Measurements from ENCODE around the gene PCMT1. TPM values are rescaled to one million over a fixed set of nuclear protein-coding genes. Genes with fewer than 3 reads are reported as not detected.

PCMT1 gene
- total and polyA plus RNA-seq, 9 of the 15 experiments (the other 6 are each of a cell fraction or from before 2014, with no cell fraction given), result 217 to 541 (median 327) TPM

- TF ChIP-seq, protein P1, sequence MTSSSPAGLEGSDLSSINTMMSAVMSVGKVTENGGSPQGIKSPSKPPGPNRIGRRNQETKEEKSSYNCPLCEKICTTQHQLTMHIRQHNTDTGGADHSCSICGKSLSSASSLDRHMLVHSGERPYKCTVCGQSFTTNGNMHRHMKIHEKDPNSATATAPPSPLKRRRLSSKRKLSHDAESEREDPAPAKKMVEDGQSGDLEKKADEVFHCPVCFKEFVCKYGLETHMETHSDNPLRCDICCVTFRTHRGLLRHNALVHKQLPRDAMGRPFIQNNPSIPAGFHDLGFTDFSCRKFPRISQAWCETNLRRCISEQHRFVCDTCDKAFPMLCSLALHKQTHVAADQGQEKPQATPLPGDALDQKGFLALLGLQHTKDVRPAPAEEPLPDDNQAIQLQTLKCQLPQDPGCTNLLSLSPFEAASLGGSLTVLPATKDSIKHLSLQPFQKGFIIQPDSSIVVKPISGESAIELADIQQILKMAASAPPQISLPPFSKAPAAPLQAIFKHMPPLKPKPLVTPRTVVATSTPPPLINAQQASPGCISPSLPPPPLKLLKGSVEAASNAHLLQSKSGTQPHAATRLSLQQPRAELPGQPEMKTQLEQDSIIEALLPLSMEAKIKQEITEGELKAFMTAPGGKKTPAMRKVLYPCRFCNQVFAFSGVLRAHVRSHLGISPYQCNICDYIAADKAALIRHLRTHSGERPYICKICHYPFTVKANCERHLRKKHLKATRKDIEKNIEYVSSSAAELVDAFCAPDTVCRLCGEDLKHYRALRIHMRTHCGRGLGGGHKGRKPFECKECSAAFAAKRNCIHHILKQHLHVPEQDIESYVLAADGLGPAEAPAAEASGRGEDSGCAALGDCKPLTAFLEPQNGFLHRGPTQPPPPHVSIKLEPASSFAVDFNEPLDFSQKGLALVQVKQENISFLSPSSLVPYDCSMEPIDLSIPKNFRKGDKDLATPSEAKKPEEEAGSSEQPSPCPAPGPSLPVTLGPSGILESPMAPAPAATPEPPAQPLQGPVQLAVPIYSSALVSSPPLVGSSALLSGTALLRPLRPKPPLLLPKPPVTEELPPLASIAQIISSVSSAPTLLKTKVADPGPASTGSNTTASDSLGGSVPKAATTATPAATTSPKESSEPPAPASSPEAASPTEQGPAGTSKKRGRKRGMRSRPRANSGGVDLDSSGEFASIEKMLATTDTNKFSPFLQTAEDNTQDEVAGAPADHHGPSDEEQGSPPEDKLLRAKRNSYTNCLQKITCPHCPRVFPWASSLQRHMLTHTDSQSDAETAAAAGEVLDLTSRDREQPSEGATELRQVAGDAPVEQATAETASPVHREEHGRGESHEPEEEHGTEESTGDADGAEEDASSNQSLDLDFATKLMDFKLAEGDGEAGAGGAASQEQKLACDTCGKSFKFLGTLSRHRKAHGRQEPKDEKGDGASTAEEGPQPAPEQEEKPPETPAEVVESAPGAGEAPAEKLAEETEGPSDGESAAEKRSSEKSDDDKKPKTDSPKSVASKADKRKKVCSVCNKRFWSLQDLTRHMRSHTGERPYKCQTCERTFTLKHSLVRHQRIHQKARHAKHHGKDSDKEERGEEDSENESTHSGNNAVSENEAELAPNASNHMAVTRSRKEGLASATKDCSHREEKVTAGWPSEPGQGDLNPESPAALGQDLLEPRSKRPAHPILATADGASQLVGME (CRISPR knock-in tag; IDR thresholded peaks at IDR 0.05), result 0 out of 2 replicates have a peak, but pooled peaks have one; percentile 31
- TF ChIP-seq ZFX (CRISPR knock-in tag; IDR thresholded peaks at IDR 0.05), result no peak
- no peak for TF ChIP-seq PTBP1 (IDR thresholded peaks at IDR 0.05; ENCODE audit: low read depth, low read length)
- TF ChIP-seq, protein P2, sequence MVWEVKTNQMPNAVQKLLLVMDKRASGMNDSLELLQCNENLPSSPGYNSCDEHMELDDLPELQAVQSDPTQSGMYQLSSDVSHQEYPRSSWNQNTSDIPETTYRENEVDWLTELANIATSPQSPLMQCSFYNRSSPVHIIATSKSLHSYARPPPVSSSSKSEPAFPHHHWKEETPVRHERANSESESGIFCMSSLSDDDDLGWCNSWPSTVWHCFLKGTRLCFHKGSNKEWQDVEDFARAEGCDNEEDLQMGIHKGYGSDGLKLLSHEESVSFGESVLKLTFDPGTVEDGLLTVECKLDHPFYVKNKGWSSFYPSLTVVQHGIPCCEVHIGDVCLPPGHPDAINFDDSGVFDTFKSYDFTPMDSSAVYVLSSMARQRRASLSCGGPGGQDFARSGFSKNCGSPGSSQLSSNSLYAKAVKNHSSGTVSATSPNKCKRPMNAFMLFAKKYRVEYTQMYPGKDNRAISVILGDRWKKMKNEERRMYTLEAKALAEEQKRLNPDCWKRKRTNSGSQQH (CRISPR knock-in tag; IDR thresholded peaks at IDR 0.05), result peak; percentile 83
- TF ChIP-seq, protein P3, sequence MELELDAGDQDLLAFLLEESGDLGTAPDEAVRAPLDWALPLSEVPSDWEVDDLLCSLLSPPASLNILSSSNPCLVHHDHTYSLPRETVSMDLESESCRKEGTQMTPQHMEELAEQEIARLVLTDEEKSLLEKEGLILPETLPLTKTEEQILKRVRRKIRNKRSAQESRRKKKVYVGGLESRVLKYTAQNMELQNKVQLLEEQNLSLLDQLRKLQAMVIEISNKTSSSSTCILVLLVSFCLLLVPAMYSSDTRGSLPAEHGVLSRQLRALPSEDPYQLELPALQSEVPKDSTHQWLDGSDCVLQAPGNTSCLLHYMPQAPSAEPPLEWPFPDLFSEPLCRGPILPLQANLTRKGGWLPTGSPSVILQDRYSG (tag; conservative IDR thresholded peaks at IDR 0.05; ENCODE audit: low read depth), result 0 out of 2 replicates have a peak, but pooled peaks have one; percentile 12
- peak; percentile 96 for TF ChIP-seq NCOR1 (IDR thresholded peaks at IDR 0.05)
- peak; percentile 73; the same call in 1 of the 2 replicates for TF ChIP-seq CREM (IDR thresholded peaks at IDR 0.05; ENCODE audit: low read depth)
- no peak for TF ChIP-seq SRSF7 (optimal IDR thresholded peaks at IDR 0.05; ENCODE audit: low read depth, low read length)
- TF ChIP-seq MTA1 (IDR thresholded peaks at IDR 0.05; ENCODE audit: borderline replicate concordance), result peak; percentile 93; the same call in 1 of the 2 replicates
- TF ChIP-seq FOXM1 (IDR thresholded peaks at IDR 0.05; ENCODE audit: low read depth), result peak; percentile 86
- no peak for TF ChIP-seq FOXM1 (CRISPR knock-in tag; IDR thresholded peaks at IDR 0.05; ENCODE audit: low read depth)
- no peak for TF ChIP-seq ZNF75A (CRISPR knock-in tag; IDR thresholded peaks at IDR 0.05)
- TF ChIP-seq ZBTB1 (CRISPR knock-in tag; IDR thresholded peaks at IDR 0.05; ENCODE audit: borderline replicate concordance, low read depth), result no peak
- no peak for TF ChIP-seq PRMT5 (CRISPR knock-in tag; IDR thresholded peaks at IDR 0.05)
- TF ChIP-seq, protein P4, sequence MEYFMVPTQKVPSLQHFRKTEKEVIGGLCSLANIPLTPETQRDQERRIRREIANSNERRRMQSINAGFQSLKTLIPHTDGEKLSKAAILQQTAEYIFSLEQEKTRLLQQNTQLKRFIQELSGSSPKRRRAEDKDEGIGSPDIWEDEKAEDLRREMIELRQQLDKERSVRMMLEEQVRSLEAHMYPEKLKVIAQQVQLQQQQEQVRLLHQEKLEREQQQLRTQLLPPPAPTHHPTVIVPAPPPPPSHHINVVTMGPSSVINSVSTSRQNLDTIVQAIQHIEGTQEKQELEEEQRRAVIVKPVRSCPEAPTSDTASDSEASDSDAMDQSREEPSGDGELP (CRISPR knock-in tag; IDR thresholded peaks at IDR 0.05; ENCODE audit: borderline replicate concordance), result peak; percentile 49; the same call in 1 of the 2 replicates
- TF ChIP-seq RAD21 (CRISPR knock-in tag; conservative IDR thresholded peaks at IDR 0.05 in 1 of 2, IDR thresholded peaks at IDR 0.05 in 1 of 2), result peak; percentile 25 to 36; a peak in 2 of 4 replicates
- TF ChIP-seq PTRF (tag; IDR thresholded peaks at IDR 0.05), result no peak
- no peak for TF ChIP-seq PURB (CRISPR knock-in tag; IDR thresholded peaks at IDR 0.05; ENCODE audit: low read depth)
- TF ChIP-seq ZNF121 (CRISPR knock-in tag; conservative IDR thresholded peaks at IDR 0.05), result peak; percentile 91
These were observed 20.9 kb upstream of the PCMT1 start (continued) for GRCh38 chr6:149728499-149729234.
